HEK293T (cell line): Measurements from ENCODE around the gene RGP1.

Experiments used
- FOXM1 ChIP-seq: fragments of 450-650 bp; IDR thresholded peaks from 2 replicates; pipeline ENCODE4 v1.6.1; 2017; ENCODE audit warnings: mild to moderate bottlenecking, borderline replicate concordance
- HDGF ChIP-seq: fragments of 450-650 bp; IDR thresholded peaks from 2 replicates; pipeline ENCODE4 v1.6.1; 2017; ENCODE audit warnings: antibody characterized with exemption, borderline replicate concordance
- SP1 ChIP-seq: fragments of 450-650 bp; IDR thresholded peaks from 2 replicates; pipeline ENCODE4 v1.6.1; 2017
- TARDBP ChIP-seq: fragments of 450-650 bp; IDR thresholded peaks from 2 replicates; pipeline ENCODE4 v1.6.1; 2016
- ZNF384 ChIP-seq: fragments of 450-650 bp; IDR thresholded peaks from 2 replicates; pipeline ENCODE4 v1.6.1; 2016
- TF ChIP-seq, protein P1 (sequence below): fragments of 450-650 bp; IDR thresholded peaks from 2 replicates; pipeline ENCODE4 v1.6.1; 2016

DNA sequence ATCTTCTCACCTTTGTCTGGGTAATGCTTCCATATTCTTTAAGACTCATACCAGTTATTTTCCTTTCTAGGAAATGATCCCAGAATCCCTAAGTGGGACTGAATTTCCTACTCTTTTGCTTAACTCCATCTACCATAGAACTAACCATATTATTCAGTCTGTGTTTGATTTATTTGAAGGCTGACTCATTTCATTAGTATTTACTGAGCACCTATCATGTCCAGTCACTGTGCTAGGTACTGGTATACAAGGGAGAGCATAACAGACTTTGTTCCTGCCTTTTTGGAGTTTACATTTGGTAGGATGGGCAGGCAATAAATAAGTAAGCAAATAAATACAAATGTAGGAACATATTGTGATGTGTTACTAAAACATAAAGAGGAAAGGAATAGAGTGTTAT lies 46.6 kb downstream of the RGP1 start:
- TF ChIP-seq ZNF384 (no peak), FOXM1 (no peak), TARDBP (no peak), SP1 (no peak), HDGF (no peak)
- TF ChIP-seq, protein P1, sequence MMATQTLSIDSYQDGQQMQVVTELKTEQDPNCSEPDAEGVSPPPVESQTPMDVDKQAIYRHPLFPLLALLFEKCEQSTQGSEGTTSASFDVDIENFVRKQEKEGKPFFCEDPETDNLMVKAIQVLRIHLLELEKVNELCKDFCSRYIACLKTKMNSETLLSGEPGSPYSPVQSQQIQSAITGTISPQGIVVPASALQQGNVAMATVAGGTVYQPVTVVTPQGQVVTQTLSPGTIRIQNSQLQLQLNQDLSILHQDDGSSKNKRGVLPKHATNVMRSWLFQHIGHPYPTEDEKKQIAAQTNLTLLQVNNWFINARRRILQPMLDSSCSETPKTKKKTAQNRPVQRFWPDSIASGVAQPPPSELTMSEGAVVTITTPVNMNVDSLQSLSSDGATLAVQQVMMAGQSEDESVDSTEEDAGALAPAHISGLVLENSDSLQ = no peak
